GM21576 (cell line): ENCODE results near the gene QKI.
A peak's percentile ranks its signal among the peaks of the same experiment; 100 is the strongest.

ENCODE experiments used
- ATAC-seq: cut with Tn5 transposase; IDR thresholded peaks from one replicate; pipeline ENCODE4 v1.9.1; 2021; ENCODE audit warnings: mild to moderate bottlenecking, moderate library complexity; ENCODE audit not compliant: unreplicated experiment

The QKI gene

GRCh38 chr6:163527291-163527690, 112.8 kb downstream of the QKI start:
- ATAC-seq: no peak

- ATAC-seq: no peak
These were observed 115.1 kb downstream of the QKI start for GRCh38 chr6:163529605-163530004.

- no peak for ATAC-seq
These were observed 115.9 kb downstream of the QKI start for GRCh38 chr6:163530406-163530805.

- ATAC-seq: no peak
These were observed 116.6 kb downstream of the QKI start for GRCh38 chr6:163531122-163531521.

GRCh38 chr6:163532526-163533078, 118.1 kb downstream of the QKI start:
- ATAC-seq: no peak

- ATAC-seq: no peak
These were observed 118.9 kb downstream of the QKI start for GRCh38 chr6:163533443-163533842.

GRCh38 chr6:163536770-163537169, 122.3 kb downstream of the QKI start:
- ATAC-seq: no peak

- ATAC-seq: no peak
These were observed 123.8 kb downstream of the QKI start for GRCh38 chr6:163538331-163538730.

- ATAC-seq: no peak
These were observed 124.7 kb downstream of the QKI start for GRCh38 chr6:163539101-163539762.

GRCh38 chr6:163543321-163543720, 128.8 kb downstream of the QKI start:
- ATAC-seq: no peak

GRCh38 chr6:163545370-163545769, 130.9 kb downstream of the QKI start:
- ATAC-seq: no peak

GRCh38 chr6:163547287-163547686, 132.8 kb downstream of the QKI start:
- no peak for ATAC-seq

GRCh38 chr6:163548624-163549023, 134.1 kb downstream of the QKI start:
- no peak for ATAC-seq

- ATAC-seq: no peak
These were observed 139.5 kb downstream of the QKI start for GRCh38 chr6:163554032-163554431.

- peak; percentile 54 for ATAC-seq
These were observed 140.1 kb downstream of the QKI start for GRCh38 chr6:163554663-163555062.

- ATAC-seq: no peak
These were observed 145.1 kb downstream of the QKI start for GRCh38 chr6:163559661-163560060.

- ATAC-seq: no peak
These were observed 148.8 kb downstream of the QKI start for GRCh38 chr6:163563318-163563717.

GRCh38 chr6:163564534-163564933, 150.0 kb downstream of the QKI start:
- no peak for ATAC-seq

- ATAC-seq: no peak
These were observed 150.6 kb downstream of the QKI start for GRCh38 chr6:163565140-163565539.

- ATAC-seq: no peak
These were observed 151.5 kb downstream of the QKI start for GRCh38 chr6:163566056-163566455.

- no peak for ATAC-seq
These were observed 153.8 kb downstream of the QKI start for GRCh38 chr6:163568275-163568674.

- no peak for ATAC-seq
These were observed 156.2 kb downstream of the QKI start for GRCh38 chr6:163570579-163571231.
